CMK (cell line): ENCODE measurements around the gene DPP4.
"Not testable (repeated sequence)": the region's sequence is repeated elsewhere in the genome, so short reads cannot be mapped to it uniquely, and the experiment has no call there.

Experiments used
- DNase-seq: peaks from one replicate; pipeline ENCODE4 v3.0.0-alpha.2; 2010; ENCODE audit warnings: low read depth

The DPP4 gene

GRCh38 chr2:161988589-161988988 is 85.4 kb downstream of the DPP4 start:
- DNase-seq = no peak

- no peak for DNase-seq
These were observed 86.7 kb downstream of the DPP4 start for GRCh38 chr2:161987311-161987710.

GRCh38 chr2:161983866-161984265 is 90.1 kb downstream of the DPP4 start:
- no peak for DNase-seq

- no peak for DNase-seq
These were observed 90.7 kb downstream of the DPP4 start for GRCh38 chr2:161983331-161983651.

GRCh38 chr2:161982548-161983330 is 91.3 kb downstream of the DPP4 start:
- no peak for DNase-seq

GRCh38 chr2:161981679-161982250 is 92.2 kb downstream of the DPP4 start:
- DNase-seq = no peak

- no peak for DNase-seq
These were observed 93.0 kb downstream of the DPP4 start for GRCh38 chr2:161980976-161981375.

- no peak for DNase-seq
These were observed 94.5 kb downstream of the DPP4 start for GRCh38 chr2:161979490-161979889.

GRCh38 chr2:161977926-161978325 is 96.1 kb downstream of the DPP4 start:
- not testable (repeated sequence) for DNase-seq

GRCh38 chr2:161976917-161977316 is 97.1 kb downstream of the DPP4 start:
- no peak for DNase-seq

GRCh38 chr2:161976295-161976694 is 97.7 kb downstream of the DPP4 start:
- no peak for DNase-seq

- no peak for DNase-seq
These were observed 98.2 kb downstream of the DPP4 start for GRCh38 chr2:161975813-161976160.

- no peak for DNase-seq
These were observed 98.8 kb downstream of the DPP4 start for GRCh38 chr2:161975062-161975812.

GRCh38 chr2:161974461-161974860 is 99.6 kb downstream of the DPP4 start:
- DNase-seq = no peak

GRCh38 chr2:161972866-161973265 is 101.1 kb downstream of the DPP4 start:
- DNase-seq = no peak

- DNase-seq = no peak
These were observed 101.8 kb downstream of the DPP4 start for GRCh38 chr2:161972232-161972631.

- no peak for DNase-seq
These were observed 102.5 kb downstream of the DPP4 start for GRCh38 chr2:161971551-161971950.

GRCh38 chr2:161969159-161969558 is 104.9 kb downstream of the DPP4 start:
- DNase-seq = no peak

GRCh38 chr2:161965994-161966393 is 108.0 kb downstream of the DPP4 start:
- DNase-seq = no peak

GRCh38 chr2:161964160-161964559 is 109.9 kb downstream of the DPP4 start:
- DNase-seq = no peak

- DNase-seq = no peak
These were observed 111.9 kb downstream of the DPP4 start for GRCh38 chr2:161962160-161962559.

- no peak for DNase-seq
These were observed 113.0 kb downstream of the DPP4 start for GRCh38 chr2:161961061-161961460.

- no peak for DNase-seq
These were observed 117.3 kb downstream of the DPP4 start for GRCh38 chr2:161956738-161957137.
